HG02973 (cell line): Measurements from ENCODE around the gene CDC20.

Source experiments
- ATAC-seq: cut with Tn5 transposase; IDR thresholded peaks from one replicate; pipeline ENCODE4 v1.9.1; 2021; ENCODE audit warnings: moderate library complexity; ENCODE audit not compliant: unreplicated experiment

CDC20 gene

GRCh38 chr1:43327549-43328292 is 31.1 kb upstream of the CDC20 start:
- no peak for ATAC-seq

- no peak for ATAC-seq
These were observed 28.6 kb upstream of the CDC20 start for GRCh38 chr1:43329995-43330751.

- no peak for ATAC-seq
These were observed 27.1 kb upstream of the CDC20 start for GRCh38 chr1:43331688-43332087.

- no peak for ATAC-seq
These were observed 24.2 kb upstream of the CDC20 start for GRCh38 chr1:43334453-43335205.

- no peak for ATAC-seq
These were observed 21.2 kb upstream of the CDC20 start, which contains the start of gene MPL for GRCh38 chr1:43337588-43337987. Gene MPL, plus strand, starts transcription at chr1:43337818. Its CDS starts 31 bp downstream, at chr1:43337849.

- no peak for ATAC-seq
These were observed 20.8 kb upstream of the CDC20 start for GRCh38 chr1:43338001-43338400.

GRCh38 chr1:43339584-43340232 is 19.1 kb upstream of the CDC20 start:
- no peak for ATAC-seq

- no peak for ATAC-seq
These were observed 18.2 kb upstream of the CDC20 start for GRCh38 chr1:43340559-43340958.

- no peak for ATAC-seq
These were observed 14.4 kb upstream of the CDC20 start for GRCh38 chr1:43344267-43344850.

- ATAC-seq, result no peak
These were observed 13.7 kb upstream of the CDC20 start for GRCh38 chr1:43345120-43345519.

GRCh38 chr1:43346636-43347035 is 12.1 kb upstream of the CDC20 start:
- ATAC-seq, result no peak

GRCh38 chr1:43348343-43348808 is 10.4 kb upstream of the CDC20 start:
- ATAC-seq, result no peak

- ATAC-seq, result no peak
These were observed 9.8 kb upstream of the CDC20 start for GRCh38 chr1:43348809-43349593.

- no peak for ATAC-seq
These were observed 9.0 kb upstream of the CDC20 start for GRCh38 chr1:43349594-43350306.

GRCh38 chr1:43350976-43351375 is 7.8 kb upstream of the CDC20 start:
- no peak for ATAC-seq

GRCh38 chr1:43351421-43352350 is 7.1 kb upstream of the CDC20 start:
- ATAC-seq, result no peak

- no peak for ATAC-seq
These were observed 6.5 kb upstream of the CDC20 start for GRCh38 chr1:43352351-43352705.

GRCh38 chr1:43352881-43353280 is 5.9 kb upstream of the CDC20 start:
- ATAC-seq, result no peak
